Mesendoderm (in vitro differentiated cells): ENCODE results near the gene TSPYL1.
A peak's percentile ranks its signal among the peaks of the same experiment; 100 is the strongest.
"Not testable (repeated sequence)": the region's sequence is repeated elsewhere in the genome, so short reads cannot be mapped to it uniquely, and the experiment has no call there.

ENCODE experiments used
- DNase-seq: peaks from one replicate; pipeline ENCODE4 v3.0.0; 2013
- H2AK5ac ChIP-seq: 2 replicates; pipeline ENCODE4 v1.6.1; 2013; ENCODE audit warnings: low read length, inconsistent platforms
- H2BK120ac ChIP-seq: 2 replicates; pipeline ENCODE4 v1.6.1; 2013; ENCODE audit warnings: low read depth, mild to moderate bottlenecking, low read length, moderate library complexity, mixed read lengths
- H2BK15ac ChIP-seq: replicated peaks from 2 replicates; pipeline ENCODE4 v1.6.1; 2013; ENCODE audit warnings: low read depth, mild to moderate bottlenecking, moderate library complexity
- H2BK5ac ChIP-seq: 2 replicates; pipeline ENCODE4 v1.6.1; 2013; ENCODE audit warnings: low read length, inconsistent platforms
- H3K18ac ChIP-seq: 2 replicates; pipeline ENCODE4 v1.6.1; 2013; ENCODE audit warnings: mild to moderate bottlenecking, low read length, mixed read lengths
- H3K23ac ChIP-seq: one replicate; pipeline ENCODE4 v1.6.1; 2013; ENCODE audit warnings: low read length
- H3K27ac ChIP-seq: 2 replicates; pipeline ENCODE4 v1.5.1; 2013; ENCODE audit warnings: low read depth, mild to moderate bottlenecking, inconsistent platforms, low read length, moderate library complexity
- H3K27me3 ChIP-seq: 2 replicates; pipeline ENCODE4 v1.6.1; 2013; ENCODE audit warnings: low read length, control low read depth, mild to moderate bottlenecking, inconsistent platforms; ENCODE audit not compliant: insufficient read depth, poor library complexity
- H3K36me3 ChIP-seq: 2 replicates; pipeline ENCODE4 v1.6.1; 2013; ENCODE audit warnings: low read length, inconsistent platforms; ENCODE audit not compliant: control insufficient read depth, insufficient read depth
- H3K4ac ChIP-seq: one replicate; pipeline ENCODE4 v1.6.1; 2013; ENCODE audit warnings: low read depth, mild to moderate bottlenecking, low read length, moderate library complexity
- H3K4me1 ChIP-seq: 2 replicates; pipeline ENCODE4 v1.6.1; 2013; ENCODE audit warnings: low read depth, low read length, inconsistent platforms; ENCODE audit not compliant: control insufficient read depth
- H3K4me2 ChIP-seq: 2 replicates; pipeline ENCODE4 v1.6.1; 2013; ENCODE audit warnings: low read length
- H3K4me3 ChIP-seq: 2 replicates; pipeline ENCODE4 v1.5.1; 2013; ENCODE audit warnings: mild to moderate bottlenecking, low read length
- H3K56ac ChIP-seq: one replicate; pipeline ENCODE4 v1.6.1; 2013; ENCODE audit warnings: low read length
- H3K79me1 ChIP-seq: 2 replicates; pipeline ENCODE4 v1.6.1; 2013; ENCODE audit warnings: low read length, inconsistent platforms
- H3K79me2 ChIP-seq: 2 replicates; pipeline ENCODE4 v1.6.1; 2013; ENCODE audit warnings: mild to moderate bottlenecking, low read length; ENCODE audit not compliant: control insufficient read depth, insufficient read depth
- H3K9ac ChIP-seq: 2 replicates; pipeline ENCODE4 v1.6.1; 2013; ENCODE audit warnings: low read length, inconsistent platforms
- H4K5ac ChIP-seq: one replicate; pipeline ENCODE4 v1.6.1; 2013; ENCODE audit warnings: low read length
- H4K8ac ChIP-seq: one replicate; pipeline ENCODE4 v1.6.1; 2013; ENCODE audit warnings: low read depth, mild to moderate bottlenecking, control low read depth, low read length, moderate library complexity
- WGBS: extraction: QIAGEN DNeasy Blood & Tissue Kit; methylation state at CpG from one replicate; pipeline ENCODE4 v1.1.7; 2013; ENCODE audit warnings: low lambda C conversion rate, missing lambda C conversion rate; ENCODE audit not compliant: insufficient coverage; ENCODE audit errors: extremely low coverage; 5-methylcytosine and 5-hydroxymethylcytosine counted together

The TSPYL1 gene

DNA sequence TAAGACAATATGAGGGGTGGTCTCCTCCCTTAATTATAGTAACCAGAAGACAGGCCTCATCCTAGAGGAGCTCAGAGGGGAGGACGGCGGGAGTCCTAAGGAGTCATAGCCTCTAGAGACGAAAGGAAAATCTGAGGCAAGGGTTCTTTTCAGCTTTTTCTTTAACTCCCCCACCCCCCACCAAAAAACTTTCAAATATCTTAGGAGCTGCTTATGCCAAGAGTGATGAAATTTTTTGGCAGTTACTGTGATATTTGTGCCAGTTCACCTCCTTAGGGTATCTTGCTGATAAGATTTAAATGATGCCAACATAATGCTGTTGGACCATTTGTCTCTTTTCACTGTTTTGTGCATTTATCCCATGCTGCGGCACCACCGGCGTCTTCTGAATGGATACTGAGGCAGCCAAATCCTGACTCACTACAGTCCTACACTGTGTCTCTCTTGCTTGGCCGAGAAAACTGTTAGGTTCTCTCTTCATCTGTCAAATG, 46.5 kb upstream of the TSPYL1 start:
- Histone ChIP-seq H4K8ac (no peak overlapping the region), H3K4ac (peak overlapping the region; percentile 70), H3K36me3 (no peaks in the 10 kb centered on the region), H2BK120ac (no peak overlapping the region), H3K79me2 (no peaks in the 10 kb centered on the region), H2AK5ac (no peak overlapping the region), H3K4me3 (no peak overlapping the region), H3K23ac (no peak overlapping the region), H3K9ac (no peak overlapping the region), H2BK15ac (no peak overlapping the region), H3K18ac (peak overlapping the region; percentile 64), H2BK5ac (peak overlapping the region; percentile 26), H3K56ac (peak overlapping the region; percentile 4), H3K4me1 (peaks cover 20% of the 10 kb centered on the region), H3K27me3 (no peaks in the 10 kb centered on the region), H3K79me1 (no peaks in the 10 kb centered on the region), H3K4me2 (no peak overlapping the region), H3K27ac (peak overlapping the region; percentile 33), H4K5ac (no peak overlapping the region)
- no peak for DNase-seq
- no CpG with 5 or more reads among the region's 7 CpGs for WGBS

DNA sequence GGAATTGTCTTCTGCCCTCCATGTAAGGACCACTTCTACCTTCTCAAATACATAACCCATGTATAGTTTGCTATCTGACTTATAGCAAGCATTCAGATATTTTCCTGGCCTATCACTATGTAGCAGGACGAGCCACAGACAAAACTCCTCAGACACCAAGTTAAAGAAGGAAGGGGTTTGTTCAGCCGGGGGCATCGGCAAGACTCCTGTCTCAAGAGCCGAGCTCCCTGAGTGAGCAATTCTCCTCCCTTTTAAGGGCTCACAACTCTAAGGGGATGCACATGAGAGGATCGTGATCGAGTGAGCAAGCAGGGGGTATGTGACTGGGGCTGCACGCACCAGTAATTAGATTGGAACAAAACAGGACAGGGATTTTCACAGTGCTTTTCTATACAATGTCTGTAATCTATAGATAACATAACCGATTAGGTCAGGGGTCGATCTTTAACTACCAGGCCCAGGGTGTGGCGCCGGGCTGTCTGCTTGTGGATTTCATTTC, 46.0 kb upstream of the TSPYL1 start:
- no CpG with 5 or more reads among the region's 11 CpGs for WGBS
- not testable (repeated sequence) for H3K79me2 ChIP-seq, H2BK15ac ChIP-seq, H3K79me1 ChIP-seq, H3K4ac ChIP-seq, H3K36me3 ChIP-seq, H4K8ac ChIP-seq, H2AK5ac ChIP-seq, DNase-seq, H3K27me3 ChIP-seq, H3K23ac ChIP-seq, H3K4me2 ChIP-seq, H4K5ac ChIP-seq, H3K9ac ChIP-seq, H2BK5ac ChIP-seq, H3K4me3 ChIP-seq, H2BK120ac ChIP-seq, H3K56ac ChIP-seq, H3K27ac ChIP-seq
- H3K18ac ChIP-seq, result peak overlapping the region; percentile 51
- H3K4me1 ChIP-seq, result peaks cover 20% of the 10 kb centered on the region

DNA sequence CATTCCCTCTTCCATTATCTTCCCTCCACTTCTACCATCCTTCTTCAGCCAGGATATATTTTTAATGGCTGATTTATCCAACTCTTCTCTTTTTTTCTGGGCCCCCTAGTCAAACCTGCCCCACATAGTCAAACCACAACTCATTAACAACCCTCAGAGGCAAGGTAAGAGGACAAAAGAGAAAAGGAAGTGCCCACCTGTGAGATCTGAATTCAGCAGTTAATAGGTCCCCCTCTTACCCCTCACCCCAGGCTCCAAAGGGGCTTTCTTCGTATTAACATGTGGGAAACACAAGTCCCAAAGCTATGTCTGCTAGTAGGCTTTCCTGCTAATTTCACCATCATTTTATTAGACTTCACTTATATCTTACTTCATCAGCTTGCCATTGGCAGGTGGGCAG, 44.1 kb upstream of the TSPYL1 start:
- no peak overlapping the region for H3K4me3 ChIP-seq
- no peak overlapping the region for H2BK120ac ChIP-seq
- peak overlapping the region; percentile 20 for H3K27ac ChIP-seq
- peak overlapping the region; percentile 57 for H2BK15ac ChIP-seq
- H3K79me1 ChIP-seq, result no peaks in the 10 kb centered on the region
- no CpG with 5 or more reads among the region's 1 CpG for WGBS
- no peak overlapping the region for H3K23ac ChIP-seq
- no peak overlapping the region for H3K4me2 ChIP-seq
- H3K79me2 ChIP-seq, result no peaks in the 10 kb centered on the region
- no peak overlapping the region for H3K4ac ChIP-seq
- no peak overlapping the region for H3K9ac ChIP-seq
- DNase-seq, result no peak
- H3K27me3 ChIP-seq, result no peaks in the 10 kb centered on the region
- no peak overlapping the region for H4K8ac ChIP-seq
- no peak overlapping the region for H2AK5ac ChIP-seq
- peak overlapping the region; percentile 59 for H2BK5ac ChIP-seq
- no peak overlapping the region for H3K56ac ChIP-seq
- H3K18ac ChIP-seq, result no peak overlapping the region
- no peak overlapping the region for H4K5ac ChIP-seq
- peaks cover 20% of the 10 kb centered on the region for H3K4me1 ChIP-seq
- H3K36me3 ChIP-seq, result no peaks in the 10 kb centered on the region

DNA sequence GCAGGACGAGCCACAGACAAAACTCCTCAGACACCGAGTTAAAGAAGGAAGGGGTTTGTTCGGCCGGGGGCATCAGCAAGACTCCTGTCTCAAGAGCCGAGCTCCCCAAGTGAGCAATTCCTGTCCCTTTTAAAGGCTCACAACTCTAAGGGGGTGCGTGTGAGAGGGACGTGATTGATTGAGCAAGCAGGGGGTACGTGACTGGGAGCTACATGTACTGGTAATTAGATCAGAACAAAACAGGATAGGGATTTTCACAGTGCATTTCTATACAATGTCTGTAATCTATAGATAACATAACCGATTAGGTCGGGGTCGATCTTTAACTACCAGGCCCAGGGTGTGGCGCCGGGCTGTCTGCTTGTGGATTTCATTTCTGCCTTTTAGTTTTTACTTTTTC, 42.2 kb upstream of the TSPYL1 start:
- H4K8ac ChIP-seq, H3K4me2 ChIP-seq, H3K9ac ChIP-seq, H3K23ac ChIP-seq, H2BK5ac ChIP-seq, H3K79me1 ChIP-seq, H3K79me2 ChIP-seq, H3K4ac ChIP-seq, H2BK120ac ChIP-seq, H4K5ac ChIP-seq, H3K27ac ChIP-seq, H3K4me3 ChIP-seq, H2AK5ac ChIP-seq, H3K27me3 ChIP-seq, H3K36me3 ChIP-seq, H2BK15ac ChIP-seq: not testable (repeated sequence)
- peaks cover 15% of the 10 kb centered on the region for H3K4me1 ChIP-seq
- H3K56ac ChIP-seq, result peak overlapping the region; percentile 31
- peak overlapping the region; percentile 75 for H3K18ac ChIP-seq
- DNase-seq, result peak; percentile 51
- WGBS, result no CpG with 5 or more reads among the region's 13 CpGs

DNA sequence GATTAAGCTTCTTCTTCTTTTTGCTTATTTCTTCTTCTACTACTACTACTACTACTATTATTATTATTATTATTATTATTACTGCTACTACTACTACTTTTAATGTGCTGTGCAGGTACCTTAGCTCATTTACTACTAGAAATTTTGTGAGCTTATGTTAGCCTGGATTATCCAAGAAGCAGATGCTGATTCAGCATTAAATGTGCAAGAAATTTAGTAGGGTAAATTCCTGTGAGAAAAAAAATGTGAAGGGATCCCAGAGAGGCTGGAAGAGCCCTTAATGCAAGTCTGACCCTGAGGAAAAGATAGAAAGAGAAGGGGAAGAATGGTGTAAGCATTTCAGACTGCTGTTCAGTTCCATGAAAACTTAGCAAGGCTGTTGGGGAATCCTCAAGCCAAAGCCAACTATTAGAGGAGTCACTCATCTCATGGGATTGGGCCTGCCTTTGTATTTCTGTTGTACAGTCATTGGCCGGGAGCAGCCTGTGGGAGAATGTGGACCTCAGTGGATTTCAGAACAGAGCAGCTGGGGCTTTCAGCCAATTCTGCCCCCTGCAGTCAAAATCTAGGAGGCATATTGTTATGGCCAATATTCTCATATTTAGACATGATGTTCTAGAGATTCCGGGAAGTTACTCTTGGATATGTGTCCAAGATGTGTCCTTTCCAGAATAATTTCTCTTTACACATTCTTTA, 37.2 kb upstream of the TSPYL1 start:
- Histone ChIP-seq H2BK120ac (no peak overlapping the region), H3K27me3 (no peaks in the 10 kb centered on the region), H3K4me1 (no peaks in the 10 kb centered on the region), H2AK5ac (no peak overlapping the region), H3K4ac (no peak overlapping the region), H3K23ac (no peak overlapping the region), H2BK5ac (no peak overlapping the region), H3K27ac (no peak overlapping the region), H3K4me3 (no peak overlapping the region), H3K56ac (no peak overlapping the region), H3K4me2 (no peak overlapping the region), H2BK15ac (no peak overlapping the region), H3K18ac (no peak overlapping the region), H4K5ac (no peak overlapping the region), H3K9ac (no peak overlapping the region), H3K79me2 (no peaks in the 10 kb centered on the region), H3K36me3 (no peaks in the 10 kb centered on the region), H3K79me1 (no peaks in the 10 kb centered on the region), H4K8ac (no peak overlapping the region)
- no CpG with 5 or more reads among the region's 2 CpGs for WGBS
- no peak for DNase-seq

DNA sequence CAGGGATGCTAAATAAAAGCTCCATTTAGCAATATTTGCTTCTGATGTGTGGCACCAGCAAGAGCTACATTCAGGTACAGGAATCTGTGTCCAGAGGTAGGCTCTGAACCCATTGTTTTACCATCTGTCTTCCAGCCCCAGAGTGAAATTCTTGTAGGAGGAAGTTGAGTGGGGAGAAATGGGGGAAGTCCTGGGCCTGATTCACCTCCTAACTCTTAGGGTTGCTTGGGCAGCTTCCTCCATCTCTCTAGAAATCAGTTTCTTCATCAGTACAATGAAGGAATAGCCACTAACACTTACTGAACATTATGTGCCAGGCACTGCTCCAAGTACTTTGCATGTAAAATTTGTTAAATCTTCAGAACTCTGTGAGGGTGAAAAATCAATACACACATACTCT, 35.1 kb upstream of the TSPYL1 start:
- no peaks in the 10 kb centered on the region for H3K79me1 ChIP-seq
- no peak overlapping the region for H3K4ac ChIP-seq
- no peak overlapping the region for H3K4me2 ChIP-seq
- H3K9ac ChIP-seq, result no peak overlapping the region
- DNase-seq, result no peak
- no peak overlapping the region for H3K23ac ChIP-seq
- no peak overlapping the region for H3K18ac ChIP-seq
- no peak overlapping the region for H3K4me3 ChIP-seq
- no peak overlapping the region for H3K56ac ChIP-seq
- no peak overlapping the region for H4K5ac ChIP-seq
- no peaks in the 10 kb centered on the region for H3K79me2 ChIP-seq
- H3K27ac ChIP-seq, result no peak overlapping the region
- no peak overlapping the region for H2BK15ac ChIP-seq
- no peaks in the 10 kb centered on the region for H3K27me3 ChIP-seq
- H2BK5ac ChIP-seq, result no peak overlapping the region
- no peak overlapping the region for H2BK120ac ChIP-seq
- H2AK5ac ChIP-seq, result no peak overlapping the region
- no peaks in the 10 kb centered on the region for H3K36me3 ChIP-seq
- H4K8ac ChIP-seq, result no peak overlapping the region
- no peaks in the 10 kb centered on the region for H3K4me1 ChIP-seq
